HG03097 (cell line): Measurements from ENCODE around the gene CLINT1.
A peak's percentile ranks its signal among the peaks of the same experiment; 100 is the strongest.
"Not testable (repeated sequence)": the region's sequence is repeated elsewhere in the genome, so short reads cannot be mapped to it uniquely, and the experiment has no call there.

Experiments
- ATAC-seq: cut with Tn5 transposase; IDR thresholded peaks from one replicate; pipeline ENCODE4 v1.9.1; 2021; ENCODE audit not compliant: unreplicated experiment, low FRiP score

The CLINT1 gene

GRCh38 chr5:157864067-157864466 lies 5.1 kb upstream of the CLINT1 start:
- no peak for ATAC-seq

- ATAC-seq = no peak
These were observed 3.4 kb upstream of the CLINT1 start for GRCh38 chr5:157862183-157862851.

- peak; percentile 64 for ATAC-seq
These were observed 2.2 kb upstream of the CLINT1 start for GRCh38 chr5:157860898-157861890.

DNA sequence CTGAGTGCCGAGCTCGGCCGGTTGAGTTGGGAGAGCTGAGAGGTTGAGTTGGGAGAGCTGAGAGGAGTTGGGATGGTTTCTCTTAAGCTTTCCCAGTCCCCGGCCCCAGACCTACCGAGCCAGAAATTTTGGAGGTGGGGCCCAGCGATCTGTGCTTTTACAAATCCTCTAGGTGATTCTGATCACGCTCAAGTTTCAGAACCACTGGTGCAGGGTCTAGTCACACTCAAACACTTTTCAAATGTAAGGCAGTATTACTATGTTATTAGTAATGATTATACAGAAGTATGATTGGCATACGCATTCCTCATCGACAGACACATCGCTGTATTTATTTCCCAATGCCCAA lies 256 bp upstream of the CLINT1 start:
- ATAC-seq = no peak

DNA sequence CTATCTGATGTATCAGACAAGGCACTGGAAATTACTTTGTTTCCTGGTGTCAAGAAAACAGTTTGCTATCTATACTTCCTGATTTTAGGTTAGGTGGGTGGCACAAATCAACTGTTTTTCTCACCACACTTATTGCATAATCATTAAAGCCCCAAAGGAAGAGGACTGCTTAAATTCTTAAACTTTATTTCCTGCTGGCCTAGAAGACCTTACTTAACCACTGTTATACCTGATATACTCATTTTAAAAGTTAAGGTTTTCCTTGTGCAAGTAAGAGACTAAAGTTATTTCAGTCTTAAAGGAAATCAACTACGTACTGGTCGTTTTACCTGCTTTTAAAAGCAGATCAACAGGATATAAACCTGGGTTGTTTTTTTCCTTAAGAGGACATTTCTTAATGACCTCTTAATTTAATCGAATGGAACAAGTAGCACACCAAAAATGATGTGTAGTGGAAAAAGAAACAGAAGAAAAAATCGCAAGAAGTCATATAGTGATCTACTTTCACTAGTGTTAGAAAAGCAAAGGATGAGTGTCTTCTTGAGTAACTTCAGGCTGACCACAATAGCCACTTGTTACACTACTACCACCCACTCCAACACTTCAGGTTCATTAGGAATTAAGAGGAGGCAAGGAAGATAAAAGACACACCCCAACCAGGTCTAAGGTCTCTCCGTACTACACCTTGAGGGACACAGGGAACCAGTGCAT lies 974 bp downstream of the CLINT1 start:
- no peak for ATAC-seq

- no peak for ATAC-seq
These were observed 3.4 kb downstream of the CLINT1 start for GRCh38 chr5:157855404-157855994.

DNA sequence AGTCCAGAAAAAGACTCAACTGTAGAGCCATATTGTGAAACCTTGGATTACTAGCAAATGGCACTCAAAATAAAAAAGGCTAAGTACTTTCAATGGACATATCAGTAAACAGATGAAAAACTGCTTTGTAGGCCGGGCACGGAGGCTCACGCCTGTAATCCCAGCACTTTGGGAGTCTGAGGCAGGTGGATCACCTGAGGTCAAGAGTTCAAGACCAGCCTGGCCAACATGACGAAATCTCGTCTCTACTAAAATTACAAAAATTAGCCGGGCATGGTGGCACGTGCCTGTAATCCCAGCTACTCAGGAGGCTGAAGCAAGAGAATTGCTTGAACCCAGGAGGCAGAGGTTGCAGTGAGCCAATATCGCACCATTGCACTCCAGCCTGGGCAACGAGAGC lies 5.6 kb downstream of the CLINT1 start:
- ATAC-seq = not testable (repeated sequence)

DNA sequence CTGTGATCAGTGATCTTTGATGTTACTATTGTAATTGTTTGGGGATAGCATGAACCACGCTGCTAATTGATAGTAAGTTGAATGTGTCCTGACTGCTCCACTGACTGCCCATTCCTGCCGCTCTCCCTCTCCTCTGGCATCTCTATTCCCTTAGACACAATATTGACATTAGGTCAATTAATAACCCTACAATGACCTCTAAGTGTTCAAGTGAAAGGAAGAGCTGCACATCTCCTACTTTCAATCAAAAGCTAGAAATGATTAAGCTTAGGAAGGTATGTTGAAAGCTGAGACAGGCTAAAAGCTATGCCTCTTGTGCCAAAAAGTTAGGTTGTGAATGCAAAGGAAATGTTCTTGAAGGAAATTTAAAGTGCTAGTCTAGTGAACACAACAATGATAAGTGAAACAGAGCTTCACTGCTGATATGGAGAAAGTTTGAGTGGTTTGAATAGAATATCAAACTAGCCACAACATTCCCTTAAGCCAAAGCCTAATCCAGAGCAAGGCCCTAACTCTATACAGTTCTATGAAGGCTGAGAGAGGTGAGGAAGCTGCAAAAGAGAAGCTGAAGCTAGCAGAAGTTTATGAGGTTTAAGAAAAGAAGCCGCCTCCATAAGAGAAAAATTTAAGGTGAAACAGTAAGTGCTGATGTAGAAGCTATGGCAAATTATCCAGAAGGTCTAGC lies 12.9 kb downstream of the CLINT1 start:
- ATAC-seq = no peak

DNA sequence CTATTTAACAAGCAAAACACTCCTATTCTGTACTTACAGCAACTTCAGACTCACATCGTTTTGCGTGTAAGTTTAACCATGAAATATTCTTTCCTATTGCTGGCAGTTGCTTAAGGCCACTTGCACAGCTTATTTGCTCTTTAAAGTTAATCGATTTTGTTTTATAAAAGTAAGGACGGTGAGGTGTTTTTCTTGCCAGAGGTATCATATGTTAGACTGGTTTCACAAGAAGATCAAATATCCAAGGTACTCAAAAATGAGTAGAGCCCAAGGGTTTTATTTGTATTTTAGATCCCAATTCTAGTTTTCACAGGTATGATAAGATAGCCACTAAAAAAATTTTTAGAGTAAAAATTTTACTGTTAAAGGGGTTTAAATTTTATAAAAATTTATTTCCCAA lies 16.2 kb downstream of the CLINT1 start:
- no peak for ATAC-seq

GRCh38 chr5:157842185-157842584 lies 16.8 kb downstream of the CLINT1 start:
- ATAC-seq = no peak

- ATAC-seq = no peak
These were observed 19.7 kb downstream of the CLINT1 start for GRCh38 chr5:157839157-157839795.

GRCh38 chr5:157836121-157836753 lies 22.7 kb downstream of the CLINT1 start:
- no peak for ATAC-seq

DNA sequence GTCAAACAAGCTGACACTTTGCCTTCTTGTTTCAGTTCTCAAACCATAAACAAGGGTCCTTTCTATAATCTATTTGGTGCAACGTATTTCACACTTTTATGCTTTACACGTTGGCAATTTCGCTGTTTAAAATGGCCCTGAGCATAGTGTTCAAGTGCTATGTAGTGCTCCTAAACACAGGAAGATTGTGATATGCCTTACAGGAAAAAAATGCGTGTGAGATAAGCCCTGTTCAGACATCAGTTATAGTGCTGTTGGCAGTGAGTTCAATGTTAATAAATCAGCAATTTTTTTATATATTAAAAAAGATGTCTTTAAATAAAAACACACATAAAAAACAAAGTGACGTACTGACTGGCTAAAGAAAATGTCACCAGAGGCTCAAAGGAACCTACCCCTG lies 23.9 kb downstream of the CLINT1 start:
- ATAC-seq = no peak

- ATAC-seq = no peak
These were observed 29.9 kb downstream of the CLINT1 start for GRCh38 chr5:157828944-157829639.

- ATAC-seq = no peak
These were observed 30.6 kb downstream of the CLINT1 start for GRCh38 chr5:157828105-157828943.

DNA sequence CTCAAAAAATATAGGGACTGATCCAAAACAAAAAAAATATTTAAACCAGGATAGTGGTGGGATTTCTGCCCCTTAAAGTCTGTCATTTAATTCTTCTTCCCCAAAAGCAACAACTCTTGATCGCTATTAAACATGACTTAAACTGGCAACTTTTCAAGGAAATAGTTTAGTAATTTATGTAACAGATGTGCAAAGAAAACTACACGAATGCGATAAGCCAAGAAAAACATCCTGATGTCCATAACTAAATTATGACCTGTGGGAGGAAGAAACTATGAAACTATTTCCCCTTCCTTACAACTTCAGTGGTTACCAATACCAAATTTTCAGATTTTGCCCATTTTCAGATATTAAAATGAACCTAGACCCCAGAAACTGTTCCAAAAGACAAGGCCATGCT lies 31.5 kb downstream of the CLINT1 start:
- no peak for ATAC-seq

DNA sequence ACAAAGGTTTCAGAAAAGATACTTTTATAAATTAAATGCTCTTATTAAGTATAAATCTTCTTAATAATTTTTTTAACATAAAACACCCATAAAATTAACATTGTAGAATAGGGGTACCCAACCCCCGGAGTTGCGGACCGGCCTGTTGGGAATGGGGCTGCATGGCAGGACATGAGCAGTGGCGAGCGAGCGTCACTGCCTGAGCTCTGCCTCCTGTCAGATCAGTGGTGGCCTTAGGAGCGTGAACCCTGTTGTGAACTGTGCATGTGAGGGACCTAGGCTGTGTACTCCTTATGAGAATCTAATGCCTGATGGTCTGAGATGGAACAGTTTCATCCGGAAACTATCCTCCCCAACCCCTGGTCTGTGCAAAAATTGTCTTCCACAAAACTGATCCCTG lies 35.3 kb downstream of the CLINT1 start:
- no peak for ATAC-seq
